ENCODE measurements around the gene KIF16B.

- TF ChIP-seq POLR2AphosphoS5 (IDR thresholded peaks at IDR 0.05; ENCODE audit: low read depth) = no peak
- no peak for TF ChIP-seq CTCF (IDR thresholded peaks at IDR 0.05; ENCODE audit: insufficient read depth, low read length)
- TF ChIP-seq GABPA (IDR thresholded peaks at IDR 0.05; ENCODE audit: low read depth) = no peak
- no peak for TF ChIP-seq REST (IDR thresholded peaks at IDR 0.05; ENCODE audit: insufficient replicate concordance, low read depth)
- no peak for TF ChIP-seq SPI1 (IDR thresholded peaks at IDR 0.05; ENCODE audit: borderline replicate concordance, low read depth)
Measured at GRCh38 chr20:16528078-16528477, 45.2 kb downstream of the KIF16B start.
